Spleen (tissue), 11 donors: ENCODE measurements around the gene ZBTB7C. TPM values are rescaled to one million over a fixed set of nuclear protein-coding genes. Genes with fewer than 3 reads are reported as not detected.
A peak's percentile ranks its signal among the peaks of the same experiment; 100 is the strongest.

Experiments used
- DNase-seq: peaks from one replicate; pipeline ENCODE4 v3.0.0-alpha.2; 2020
- H3K27ac ChIP-seq, 8 donors: fragments of 200-600 bp; sonication (generic) in 7 of 8; 1 replicate in 4 of 8; 2 replicates in 4 of 8; pipeline versions ENCODE4 v1.5.0 to v1.8.0; 2016 to 2021; ENCODE audit warnings: inconsistent platforms in 4 of 8, mild to moderate bottlenecking in 4 of 8, moderate library complexity in 1 of 8
- H3K27me3 ChIP-seq, 7 donors: fragments of 200-600 bp; sonication (generic) in 6 of 7; replicated peaks in 1 of 7; 1 replicate in 4 of 7; 2 replicates in 3 of 7; pipeline versions ENCODE4 v1.5.0 to v1.8.0; 2016 to 2021; ENCODE audit warnings: inconsistent platforms in 3 of 7, mild to moderate bottlenecking in 1 of 7
- H3K36me3 ChIP-seq, 6 donors: fragments of 200-600 bp; sonication (generic) in 5 of 6; 1 replicate in 4 of 6; 2 replicates in 2 of 6; pipeline versions ENCODE4 v1.5.0 to v1.8.0; 2016 to 2021; ENCODE audit warnings: inconsistent platforms in 2 of 6
- H3K4me1 ChIP-seq, 6 donors: fragments of 200-600 bp; sonication (generic) in 5 of 6; 1 replicate in 3 of 6; 2 replicates in 3 of 6; pipeline versions ENCODE4 v1.5.0 to v1.8.0; 2016 to 2021; ENCODE audit warnings: inconsistent platforms in 3 of 6
- H3K4me3 ChIP-seq, 8 donors: fragments of 200-600 bp; sonication (generic) in 7 of 8; 1 replicate in 4 of 8; 2 replicates in 4 of 8; pipeline versions ENCODE4 v1.5.0 to v1.8.0; 2016 to 2021; ENCODE audit warnings: inconsistent platforms in 4 of 8, mild to moderate bottlenecking in 4 of 8, moderate library complexity in 2 of 8
- H3K9me3 ChIP-seq, 8 donors: fragments of 200-600 bp; sonication (generic) in 7 of 8; 1 replicate in 4 of 8; 2 replicates in 4 of 8; pipeline versions ENCODE4 v1.5.0 to v1.8.0; 2016 to 2021; ENCODE audit warnings: inconsistent platforms in 4 of 8
- POLR2A ChIP-seq, 3 donors: fragments of 450-650 bp; IDR thresholded peaks; one replicate each; pipeline ENCODE4 v1.5.1; 2017; ENCODE audit warnings: antibody characterized with exemption in 3 of 3, mild to moderate bottlenecking in 1 of 3
- POLR2AphosphoS5 ChIP-seq, 3 donors: sonication (generic); formaldehyde crosslinking; IDR thresholded peaks; one replicate each; pipeline ENCODE4 v1.5.1; 2017; ENCODE audit warnings: antibody characterized with exemption in 3 of 3
- WGBS, 5 donors: extraction: QIAGEN DNeasy Blood & Tissue Kit in 3 of 5; methylation state at CpG; one replicate each; pipeline versions ENCODE4 v1.1.5 to v1.1.7; 2013 to 2018; 5-methylcytosine and 5-hydroxymethylcytosine counted together
- intact Hi-C: fragments of 100-400 bp; cut with DNase I; formaldehyde crosslinking; loops from one replicate; pipeline ENCODE4 v1.15.0; 2023; ENCODE audit warnings: low total_unique reads
- polyA plus RNA-seq, 3 donors: library from polyadenylated mRNA; stranded (reverse); fragments of 200-250 nt; gene quantifications; one replicate each; pipeline ENCODE4 v1.2.1, GENCODE V29; 2013
- total RNA-seq, 7 donors: library from RNA; depleted of rRNA in 3 of 7; stranded (reverse); fragments of >200 nt in 3 of 7; fragmentation: NEBNext Ultra II Directional in 4 of 7; extraction: Animal tissue kit (Norgen Biotek cat#: 25700) in 4 of 7; gene quantifications; one replicate each; pipeline versions ENCODE4 v1.1.0 to v1.2.1, GENCODE V29; 2016 to 2021
- TF ChIP-seq, protein P1 (sequence below), 11 experiments: fragments of 200-600 bp in 7 of 11; fragments of 450-650 bp in 4 of 11; sonication (generic) in 4 of 11; IDR thresholded peaks in 8 of 11; conservative IDR thresholded peaks in 3 of 11; 1 replicate in 7 of 11; 2 replicates in 4 of 11; pipeline versions ENCODE4 v1.4.0 to v1.8.0; 2016 to 2021; ENCODE audit warnings: antibody characterized with exemption in 11 of 11, inconsistent platforms in 4 of 11, mild to moderate bottlenecking in 1 of 11
- donor health status: healthy with polysubstance abuse.
- donor health status: DM: no; HTN: no; CAD: no; lungs with moderate emphysema.
- donor health status: DM: no; HTN: no; CAD: no.
- donor health status: Bipolar disorder and iron deficiency.
- donor health status: healthy.
- donor health status: DM: no; HTN: no; CAD: no.
- donor health status: DM: yes; HTN: yes; CAD: no.

Gene ZBTB7C
- total and polyA plus RNA-seq, 10 donors, result 1.00 to 64.2 (median 18.8) TPM

- H3K4me1 ChIP-seq, result peaks cover 0 to 50% (median 23%) of the 10 kb centered on the region in 6 donors
- H3K27ac ChIP-seq, result peak overlapping the region in 5 of 8 donors; percentile 22 to 48 (median 31)
- H3K9me3 ChIP-seq, result no peaks in the 10 kb centered on the region
- DNase-seq, result no peak
- no peak overlapping the region for H3K4me3 ChIP-seq
- TF ChIP-seq POLR2A (IDR thresholded peaks at IDR 0.05) (no peak), POLR2AphosphoS5 (IDR thresholded peaks at IDR 0.05) (no peak)
- TF ChIP-seq, protein P1, sequence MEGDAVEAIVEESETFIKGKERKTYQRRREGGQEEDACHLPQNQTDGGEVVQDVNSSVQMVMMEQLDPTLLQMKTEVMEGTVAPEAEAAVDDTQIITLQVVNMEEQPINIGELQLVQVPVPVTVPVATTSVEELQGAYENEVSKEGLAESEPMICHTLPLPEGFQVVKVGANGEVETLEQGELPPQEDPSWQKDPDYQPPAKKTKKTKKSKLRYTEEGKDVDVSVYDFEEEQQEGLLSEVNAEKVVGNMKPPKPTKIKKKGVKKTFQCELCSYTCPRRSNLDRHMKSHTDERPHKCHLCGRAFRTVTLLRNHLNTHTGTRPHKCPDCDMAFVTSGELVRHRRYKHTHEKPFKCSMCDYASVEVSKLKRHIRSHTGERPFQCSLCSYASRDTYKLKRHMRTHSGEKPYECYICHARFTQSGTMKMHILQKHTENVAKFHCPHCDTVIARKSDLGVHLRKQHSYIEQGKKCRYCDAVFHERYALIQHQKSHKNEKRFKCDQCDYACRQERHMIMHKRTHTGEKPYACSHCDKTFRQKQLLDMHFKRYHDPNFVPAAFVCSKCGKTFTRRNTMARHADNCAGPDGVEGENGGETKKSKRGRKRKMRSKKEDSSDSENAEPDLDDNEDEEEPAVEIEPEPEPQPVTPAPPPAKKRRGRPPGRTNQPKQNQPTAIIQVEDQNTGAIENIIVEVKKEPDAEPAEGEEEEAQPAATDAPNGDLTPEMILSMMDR (IDR thresholded peaks at IDR 0.05 in 8 of 11, conservative IDR thresholded peaks at IDR 0.05 in 3 of 11), result no peak
- H3K27me3 ChIP-seq, result peaks cover 0 to 38% (median 0%) of the 10 kb centered on the region in 7 donors
- no peaks in the 10 kb centered on the region for H3K36me3 ChIP-seq
- intact Hi-C loops, result no loop called here
- 51 to 72% (median 57%) methylated on average over 1 of the region's 1 CpG for WGBS, 5 donors
These were observed 16.9 kb downstream of the ZBTB7C start for GRCh38 chr18:48392268-48392667.

GRCh38 chr18:48391868-48392267 lies 17.3 kb downstream of the ZBTB7C start:
- Histone ChIP-seq H3K4me1 (peaks cover 0 to 46% (median 21%) of the 10 kb centered on the region in 6 donors), H3K9me3 (no peaks in the 10 kb centered on the region), H3K27ac (peak overlapping the region in 5 of 8 donors; percentile 22 to 48 (median 31)), H3K36me3 (no peaks in the 10 kb centered on the region), H3K4me3 (no peak overlapping the region), H3K27me3 (peaks cover 0 to 40% (median 0%) of the 10 kb centered on the region in 7 donors)
- WGBS, 5 donors, result 58 to 77% (median 68%) methylated on average over 3 of the region's 3 CpGs
- intact Hi-C loops, result no loop called here
- TF ChIP-seq POLR2A (IDR thresholded peaks at IDR 0.05) (no peak), POLR2AphosphoS5 (IDR thresholded peaks at IDR 0.05) (no peak)
- TF ChIP-seq, protein P1 (IDR thresholded peaks at IDR 0.05 in 8 of 11, conservative IDR thresholded peaks at IDR 0.05 in 3 of 11), result no peak
- no peak for DNase-seq

DNA sequence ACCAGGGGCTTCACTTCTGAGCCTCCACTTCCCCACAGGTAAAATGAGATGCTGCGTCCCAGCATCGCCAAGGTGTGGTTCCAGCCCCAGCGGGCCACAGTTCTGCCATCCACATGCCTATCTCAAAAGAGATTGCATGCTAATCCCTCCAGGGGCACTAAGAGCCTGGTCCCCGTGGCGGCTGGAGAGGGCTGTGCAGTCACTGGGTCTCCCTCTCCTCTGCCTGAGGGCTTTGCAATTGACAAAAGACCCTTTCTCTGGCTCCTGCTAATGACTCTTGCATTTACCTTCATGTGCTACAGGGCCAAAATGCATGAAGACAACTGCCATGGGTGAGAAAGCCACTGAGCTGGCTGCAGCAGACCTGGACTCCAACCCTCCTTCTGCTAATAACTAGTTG lies 18.5 kb downstream of the ZBTB7C start:
- WGBS, 5 donors, result 72 to 96% (median 88%) methylated on average over 4 to 5 of the region's 5 CpGs
- no peak overlapping the region for H3K27ac ChIP-seq
- intact Hi-C loops, result no loop called here

GRCh38 chr18:48388478-48388877 lies 20.7 kb downstream of the ZBTB7C start:
- no peaks in the 10 kb centered on the region for H3K9me3 ChIP-seq
- no peak overlapping the region for H3K27ac ChIP-seq
- peaks cover 0 to 30% (median 11%) of the 10 kb centered on the region in 6 donors for H3K4me1 ChIP-seq
- WGBS, 5 donors, result 81 to 85% (median 83%) methylated on average over 4 of the region's 4 CpGs
- TF ChIP-seq POLR2AphosphoS5 (IDR thresholded peaks at IDR 0.05) (no peak), POLR2A (IDR thresholded peaks at IDR 0.05) (no peak)
- TF ChIP-seq, protein P1 (IDR thresholded peaks at IDR 0.05 in 8 of 11, conservative IDR thresholded peaks at IDR 0.05 in 3 of 11), result no peak
- H3K27me3 ChIP-seq, result peaks cover 0 to 31% (median 0%) of the 10 kb centered on the region in 7 donors
- H3K4me3 ChIP-seq, result no peak overlapping the region
- intact Hi-C loops, result no loop called here
- no peak for DNase-seq
- H3K36me3 ChIP-seq, result no peaks in the 10 kb centered on the region

More for the DNA sequence above, 18.5 kb downstream of the ZBTB7C start:
- H3K9me3 ChIP-seq, result no peaks in the 10 kb centered on the region
- H3K4me1 ChIP-seq, result peaks cover 0 to 42% (median 15%) of the 10 kb centered on the region in 6 donors
- DNase-seq, result no peak
- H3K27me3 ChIP-seq, result peaks cover 0 to 38% (median 0%) of the 10 kb centered on the region in 7 donors
- H3K36me3 ChIP-seq, result no peaks in the 10 kb centered on the region
- TF ChIP-seq POLR2A (IDR thresholded peaks at IDR 0.05) (no peak), POLR2AphosphoS5 (IDR thresholded peaks at IDR 0.05) (no peak)
- TF ChIP-seq, protein P1 (IDR thresholded peaks at IDR 0.05 in 8 of 11, conservative IDR thresholded peaks at IDR 0.05 in 3 of 11), result no peak
- H3K4me3 ChIP-seq, result no peak overlapping the region
